ENCODE measurements around the gene GRID1. TPM values are rescaled to one million over a fixed set of nuclear protein-coding genes. Genes with fewer than 3 reads are reported as not detected.
"Not testable (repeated sequence)": the region's sequence is repeated elsewhere in the genome, so short reads cannot be mapped to it uniquely, and the experiment has no call there.

The GRID1 gene
- total and polyA plus RNA-seq, 2 donors, result 2.4 to 3.9 TPM

DNA sequence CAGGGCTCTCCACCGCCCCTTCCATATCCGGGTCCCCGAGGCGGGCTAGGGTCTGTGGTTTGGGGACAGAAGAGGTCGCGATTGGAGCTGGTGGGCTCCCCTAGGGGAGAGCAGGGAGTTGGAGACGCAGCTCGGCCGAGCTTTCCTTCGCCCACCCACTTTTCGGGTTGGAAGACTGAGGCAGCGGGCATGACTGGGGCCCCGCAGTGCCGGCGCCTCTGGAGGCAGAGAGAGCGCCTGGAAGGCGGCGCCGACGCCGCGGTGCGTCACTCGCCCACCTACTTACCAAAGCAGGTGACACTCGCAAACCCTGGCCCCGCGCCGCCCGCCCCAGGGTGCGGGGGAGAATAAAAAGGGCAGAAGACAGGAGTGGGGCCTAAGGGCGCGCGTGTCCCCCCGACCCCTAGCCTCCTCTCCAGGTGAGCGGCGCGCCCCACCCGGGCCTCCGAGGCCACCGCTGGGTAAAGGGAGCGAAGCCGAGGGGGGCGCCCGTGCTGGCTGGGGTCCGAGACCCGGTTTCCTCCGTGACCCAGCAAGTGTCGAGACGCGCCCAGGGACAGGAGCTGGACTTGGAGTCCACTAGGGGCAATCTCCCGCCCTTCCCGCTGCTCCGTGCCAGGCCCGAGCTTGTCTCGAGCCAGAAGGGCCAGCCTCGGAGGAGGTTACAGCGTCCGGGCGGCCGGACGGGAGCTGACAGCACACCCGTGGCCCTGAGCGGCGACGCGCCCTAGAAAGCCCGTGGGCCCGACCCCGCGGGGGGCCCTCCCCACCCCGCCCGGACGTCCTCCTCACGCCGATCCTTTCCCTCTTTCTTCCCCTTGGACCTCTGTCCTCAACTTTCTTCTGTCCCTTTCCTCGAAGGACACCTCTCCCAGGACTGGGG, 34.4 kb upstream of the GRID1 start:
- H3K27ac ChIP-seq (ENCODE audit: low read depth), result peak overlapping the region; percentile 1
- H3K4me1 ChIP-seq (ENCODE audit: insufficient read depth), result no peaks in the 10 kb centered on the region
- no peaks in the 10 kb centered on the region for H3K36me3 ChIP-seq (ENCODE audit: insufficient read depth)
- H3K4me3 ChIP-seq (ENCODE audit: low read depth, low read length), result peak overlapping the region; percentile 56
- WGBS, result 3% methylated on average over 76 of the region's 76 CpGs
- no peak for DNase-seq (ENCODE audit: extremely low spot score)

- WGBS, result under 1% methylated on average over 89 of the region's 90 CpGs
- Histone ChIP-seq H3K4me3 (ENCODE audit: low read depth, low read length) (peak overlapping the region; percentile 56), H3K4me1 (ENCODE audit: insufficient read depth) (no peaks in the 10 kb centered on the region), H3K36me3 (ENCODE audit: insufficient read depth) (no peaks in the 10 kb centered on the region), H3K27ac (ENCODE audit: low read depth) (peak overlapping the region; percentile 1)
- peak; percentile 84 for DNase-seq (ENCODE audit: extremely low spot score)
Observed at GRCh38 chr10:86399879-86400704, 33.5 kb upstream of the GRID1 start.

DNA sequence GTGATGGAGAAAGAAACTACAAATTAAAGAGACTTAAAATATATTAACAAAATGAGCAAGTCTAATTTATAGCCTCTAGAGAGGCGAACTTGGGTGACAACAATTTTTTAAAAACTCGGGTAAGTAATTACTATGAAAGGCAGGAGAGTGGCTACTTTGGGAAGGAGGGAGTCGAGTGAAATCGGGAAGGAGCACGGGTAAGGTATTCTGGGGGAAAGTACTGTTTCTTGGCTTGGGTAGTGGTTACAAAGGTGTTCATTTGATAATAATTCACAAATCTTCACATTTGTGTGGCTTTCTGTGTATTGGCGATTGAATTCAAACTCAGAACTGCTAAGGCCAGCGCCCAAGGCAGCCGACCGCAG, 32.9 kb upstream of the GRID1 start:
- no peak for DNase-seq (ENCODE audit: extremely low spot score)
- Histone ChIP-seq H3K4me3 (ENCODE audit: low read depth, low read length) (no peak overlapping the region), H3K27ac (ENCODE audit: low read depth) (no peak overlapping the region), H3K4me1 (ENCODE audit: insufficient read depth) (no peaks in the 10 kb centered on the region), H3K36me3 (ENCODE audit: insufficient read depth) (no peaks in the 10 kb centered on the region)
- WGBS, result 40% methylated on average over 9 of the region's 9 CpGs

- no peaks in the 10 kb centered on the region for H3K36me3 ChIP-seq (ENCODE audit: insufficient read depth)
- WGBS, result 85% methylated on average over 7 of the region's 7 CpGs
- no peak overlapping the region for H3K27ac ChIP-seq (ENCODE audit: low read depth)
- H3K4me1 ChIP-seq (ENCODE audit: insufficient read depth), result no peaks in the 10 kb centered on the region
- H3K4me3 ChIP-seq (ENCODE audit: low read depth, low read length), result no peak overlapping the region
- no peak for DNase-seq (ENCODE audit: extremely low spot score)
Observed at GRCh38 chr10:86397120-86397519, 30.5 kb upstream of the GRID1 start.

- Histone ChIP-seq H3K36me3 (ENCODE audit: insufficient read depth) (no peaks in the 10 kb centered on the region), H3K27ac (ENCODE audit: low read depth) (no peak overlapping the region), H3K4me3 (ENCODE audit: low read depth, low read length) (no peak overlapping the region), H3K4me1 (ENCODE audit: insufficient read depth) (peaks cover 3% of the 10 kb centered on the region)
- WGBS, result 50% methylated on average over 10 of the region's 10 CpGs
- DNase-seq (ENCODE audit: extremely low spot score), result no peak
Observed at GRCh38 chr10:86393862-86394455, 27.4 kb upstream of the GRID1 start.

DNA sequence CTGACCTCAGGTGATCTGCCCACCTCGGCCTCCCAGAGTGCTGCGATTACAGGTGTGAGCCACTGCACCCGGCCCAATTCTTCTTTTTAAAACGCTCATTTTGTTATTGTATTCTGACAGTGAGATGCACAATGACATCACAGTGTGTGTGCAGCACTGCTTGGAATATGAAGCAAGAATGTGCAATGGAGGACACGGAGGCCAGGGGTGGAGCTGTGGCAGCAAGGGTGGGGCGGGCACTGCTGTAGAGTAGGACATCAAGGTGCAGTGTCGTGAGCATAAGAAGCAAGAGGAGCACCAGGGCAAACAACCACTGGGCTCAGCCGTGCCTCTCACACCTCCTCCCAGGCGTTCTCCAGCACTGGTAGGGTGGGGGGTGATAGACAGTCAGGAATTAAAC, 26.8 kb upstream of the GRID1 start:
- WGBS, result 71% methylated on average over 9 of the region's 9 CpGs
- Histone ChIP-seq H3K4me3 (ENCODE audit: low read depth, low read length) (no peak overlapping the region), H3K36me3 (ENCODE audit: insufficient read depth) (no peaks in the 10 kb centered on the region), H3K4me1 (ENCODE audit: insufficient read depth) (peaks cover 3% of the 10 kb centered on the region), H3K27ac (ENCODE audit: low read depth) (no peak overlapping the region)
- no peak for DNase-seq (ENCODE audit: extremely low spot score)

DNA sequence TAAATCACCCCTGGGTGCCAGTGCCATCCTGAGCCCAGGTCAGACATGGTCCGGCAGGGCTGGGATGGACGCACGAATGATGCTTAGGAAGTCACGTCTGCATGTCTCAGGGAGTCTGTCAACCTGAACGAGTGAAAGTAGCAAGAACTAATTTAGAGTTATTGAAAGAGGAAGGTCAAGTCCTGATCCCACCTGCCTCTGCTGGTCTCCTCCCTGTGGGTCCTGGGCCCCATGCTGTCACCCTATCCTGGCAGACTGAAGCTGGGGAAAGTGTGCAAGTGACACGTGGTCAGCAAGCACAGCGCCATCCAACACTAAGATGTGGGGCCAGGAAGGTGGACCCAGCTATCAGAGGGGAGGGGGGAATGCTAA, 26.1 kb upstream of the GRID1 start:
- H3K36me3 ChIP-seq (ENCODE audit: insufficient read depth), result no peaks in the 10 kb centered on the region
- no peak overlapping the region for H3K4me3 ChIP-seq (ENCODE audit: low read depth, low read length)
- DNase-seq (ENCODE audit: extremely low spot score), result no peak
- 86% methylated on average over 7 of the region's 7 CpGs for WGBS
- peaks cover 3% of the 10 kb centered on the region for H3K4me1 ChIP-seq (ENCODE audit: insufficient read depth)
- no peak overlapping the region for H3K27ac ChIP-seq (ENCODE audit: low read depth)

DNA sequence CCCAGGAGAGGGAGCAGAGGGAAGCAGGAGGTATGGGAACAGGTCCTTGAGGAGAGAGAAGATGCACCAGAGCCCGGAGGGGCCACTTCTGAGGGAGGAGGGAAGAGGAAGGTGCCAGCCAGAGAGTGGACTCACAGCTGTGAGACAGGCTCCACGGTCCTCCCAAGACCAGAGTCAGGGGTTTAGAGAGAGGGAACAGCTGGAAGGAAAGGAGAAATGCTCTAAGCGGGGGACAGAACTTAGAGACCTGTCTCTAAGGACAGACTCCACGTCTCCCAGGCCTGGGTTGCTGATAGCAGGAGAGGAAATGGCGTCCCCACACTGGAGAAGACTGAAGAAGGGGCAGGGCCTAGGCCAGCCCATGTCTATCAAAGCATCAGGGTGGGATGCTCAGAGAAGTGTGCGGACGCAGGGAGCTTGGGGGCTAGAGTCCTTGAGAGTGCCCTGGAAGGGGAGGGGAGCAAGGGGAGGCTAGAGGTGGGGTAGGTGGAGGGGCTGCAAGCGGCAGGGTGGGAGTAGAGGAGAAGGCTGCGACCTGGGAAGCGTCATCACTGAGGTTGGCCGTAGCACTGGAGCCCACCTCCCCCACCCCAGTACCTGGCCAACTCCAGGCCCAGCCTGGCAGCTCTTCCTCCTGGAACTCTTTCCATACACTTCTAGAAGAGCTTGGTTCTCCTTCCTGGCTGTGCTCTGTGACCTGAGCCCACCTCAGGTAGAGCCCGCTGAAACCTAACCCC, 25.6 kb upstream of the GRID1 start:
- no peak overlapping the region for H3K4me3 ChIP-seq (ENCODE audit: low read depth, low read length)
- WGBS, result 75% methylated on average over 12 of the region's 12 CpGs
- DNase-seq (ENCODE audit: extremely low spot score), result no peak
- H3K27ac ChIP-seq (ENCODE audit: low read depth), result no peak overlapping the region
- peaks cover 3% of the 10 kb centered on the region for H3K4me1 ChIP-seq (ENCODE audit: insufficient read depth)
- no peaks in the 10 kb centered on the region for H3K36me3 ChIP-seq (ENCODE audit: insufficient read depth)

DNA sequence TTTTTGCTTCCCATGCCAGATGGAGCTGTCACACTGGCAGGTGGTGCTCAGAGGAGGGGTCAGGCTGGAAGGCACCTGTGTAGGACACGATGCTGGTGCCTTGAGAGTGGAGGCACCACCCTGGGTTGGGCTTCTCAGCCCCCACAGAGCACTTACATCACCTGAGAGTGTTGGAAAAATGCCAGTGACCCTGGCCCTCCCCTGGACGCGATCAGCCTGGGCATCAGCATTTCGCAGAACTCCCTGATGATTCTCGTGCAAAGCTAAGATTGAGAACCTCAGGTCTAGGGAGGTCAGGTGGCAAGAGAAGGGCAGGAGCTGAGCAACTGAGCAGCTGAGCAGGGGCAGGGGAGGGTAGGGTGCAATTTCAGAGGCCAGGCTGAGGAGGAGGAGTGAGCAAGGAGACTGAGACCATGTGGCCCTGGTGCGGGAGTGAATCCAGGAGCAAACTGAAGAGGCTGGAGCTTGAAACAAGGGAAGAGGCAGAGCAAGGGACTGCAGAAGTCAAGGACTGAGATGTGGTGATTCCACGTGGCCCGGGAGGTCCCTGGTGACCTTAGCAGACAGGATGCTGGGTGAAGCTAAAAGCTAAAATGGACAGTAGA, 24.7 kb upstream of the GRID1 start:
- 85% methylated on average over 8 of the region's 8 CpGs for WGBS
- no peak overlapping the region for H3K4me3 ChIP-seq (ENCODE audit: low read depth, low read length)

DNA sequence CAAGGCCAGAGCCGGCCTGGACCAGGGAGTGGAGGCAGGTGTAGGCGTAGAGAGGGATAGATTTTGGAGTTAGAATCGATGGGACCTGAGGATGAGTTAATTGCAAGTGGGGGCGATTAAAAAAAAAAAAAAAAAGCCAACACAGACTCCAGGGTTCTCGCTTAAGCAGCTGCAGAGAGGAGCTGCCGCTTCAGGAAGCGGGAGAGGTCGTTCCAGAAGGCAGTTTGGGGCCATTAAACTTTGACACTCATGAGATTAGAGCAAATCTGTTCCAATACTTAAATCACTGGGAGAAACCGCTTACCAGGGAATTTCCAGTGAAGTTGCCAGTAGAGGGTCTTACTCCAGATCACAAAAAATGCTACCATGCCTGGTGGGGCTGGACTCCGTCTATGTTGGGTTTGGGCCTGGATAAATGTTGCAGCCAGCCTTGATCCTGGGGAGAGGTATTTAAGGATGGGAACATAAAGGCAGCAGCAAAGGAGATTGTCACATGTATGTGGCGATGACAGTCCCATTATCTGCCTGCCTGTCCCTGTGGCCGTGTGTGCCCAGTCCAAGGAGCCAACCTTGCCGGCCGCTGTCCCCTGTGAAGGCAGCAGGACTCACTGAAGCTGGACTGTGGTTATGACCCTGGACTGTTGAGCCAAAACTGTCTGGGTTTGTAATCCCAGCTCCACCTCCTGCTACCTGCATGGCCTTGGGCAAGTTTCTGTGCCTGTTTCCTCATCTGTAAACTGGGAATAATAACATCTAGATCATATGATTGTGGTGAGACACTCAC, 23.9 kb upstream of the GRID1 start:
- no peak overlapping the region for H3K27ac ChIP-seq (ENCODE audit: low read depth)
- DNase-seq (ENCODE audit: extremely low spot score), result no peak
- H3K36me3 ChIP-seq (ENCODE audit: insufficient read depth), result no peaks in the 10 kb centered on the region
- 82% methylated on average over 14 of the region's 14 CpGs for WGBS
- H3K4me1 ChIP-seq (ENCODE audit: insufficient read depth), result peaks cover 3% of the 10 kb centered on the region
- H3K4me3 ChIP-seq (ENCODE audit: low read depth, low read length), result no peak overlapping the region

More for the DNA sequence above, 24.7 kb upstream of the GRID1 start:
- no peaks in the 10 kb centered on the region for H3K36me3 ChIP-seq (ENCODE audit: insufficient read depth)
- no peak overlapping the region for H3K27ac ChIP-seq (ENCODE audit: low read depth)
- no peak for DNase-seq (ENCODE audit: extremely low spot score)
- peaks cover 3% of the 10 kb centered on the region for H3K4me1 ChIP-seq (ENCODE audit: insufficient read depth)

DNA sequence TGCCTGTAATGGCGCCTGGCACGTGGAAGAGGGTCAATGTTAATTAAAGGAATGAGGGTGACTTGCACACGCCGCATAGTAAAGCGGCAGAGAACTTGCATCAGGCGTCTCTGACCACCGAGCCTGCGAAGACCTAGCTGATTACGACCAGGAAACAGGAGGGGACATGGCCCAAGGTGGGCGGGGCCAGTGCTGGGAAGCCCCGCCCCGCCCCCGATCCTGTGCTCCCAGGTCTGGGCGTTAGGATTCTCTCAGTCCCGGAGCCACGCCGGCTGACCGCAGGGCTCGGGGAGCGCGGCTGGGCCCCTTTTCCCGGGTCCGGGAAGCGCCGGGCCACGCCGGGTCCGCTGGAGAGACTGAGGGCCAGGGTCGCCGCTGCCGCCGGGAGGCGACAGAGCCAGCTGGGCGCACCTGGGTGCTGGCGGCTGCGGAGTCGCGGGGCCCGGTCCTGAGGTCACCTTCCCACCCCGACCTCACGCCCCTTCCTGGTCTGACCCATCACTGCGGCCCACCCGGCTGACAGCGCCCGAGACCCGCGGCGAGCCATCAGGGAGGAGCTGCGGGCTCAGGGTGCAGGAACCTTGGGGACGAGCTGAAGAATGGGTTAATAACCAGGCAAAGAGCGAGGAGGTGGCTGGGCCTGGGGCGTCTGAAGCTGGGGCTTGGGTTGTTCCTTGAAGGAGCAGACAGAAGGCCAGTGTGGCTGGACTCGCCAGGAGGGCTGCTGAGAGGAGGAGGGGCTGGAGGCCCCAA, 23.0 kb upstream of the GRID1 start:
- Histone ChIP-seq H3K4me1 (ENCODE audit: insufficient read depth) (peaks cover 3% of the 10 kb centered on the region), H3K27ac (ENCODE audit: low read depth) (no peak overlapping the region), H3K36me3 (ENCODE audit: insufficient read depth) (no peaks in the 10 kb centered on the region), H3K4me3 (ENCODE audit: low read depth, low read length) (peak overlapping the region; percentile 19)
- DNase-seq (ENCODE audit: extremely low spot score), result no peak
- WGBS, result 15% methylated on average over 53 of the region's 53 CpGs

DNA sequence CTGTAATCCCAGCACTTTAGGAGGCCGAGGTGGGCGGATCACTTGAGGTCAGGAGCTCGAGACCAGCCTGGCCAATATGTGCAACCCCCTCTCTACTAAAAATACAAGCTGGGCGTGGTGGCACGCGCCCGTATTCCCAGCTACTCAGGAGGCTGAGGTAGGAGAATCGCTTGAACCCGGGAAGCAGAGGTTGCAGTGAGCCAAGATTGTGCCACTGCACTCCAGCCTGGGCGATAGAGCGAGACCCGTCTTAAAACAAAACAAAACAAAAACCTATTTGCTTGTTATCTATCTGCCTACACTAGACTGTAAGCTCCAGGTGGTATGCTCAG, 22.5 kb upstream of the GRID1 start:
- not testable (repeated sequence) for H3K4me1 ChIP-seq (ENCODE audit: insufficient read depth); H3K36me3 ChIP-seq (ENCODE audit: insufficient read depth); DNase-seq (ENCODE audit: extremely low spot score); H3K27ac ChIP-seq (ENCODE audit: low read depth)
- 28% methylated on average over 12 of the region's 12 CpGs for WGBS
- peak overlapping the region; percentile 19 for H3K4me3 ChIP-seq (ENCODE audit: low read depth, low read length)

Measured in urinary bladder (tissue), 4 donors.